OCI-LY3 (cell line): ENCODE data around the gene PTPRM.

ENCODE experiments used
- H2AFZ ChIP-seq: fragments of 200-600, 300-600 bp; shearing (Covaris generic); 2 replicates; pipeline ENCODE4 v1.6.0; 2014; ENCODE audit warnings: antibody characterized with exemption, low read depth, low read length
- H3K27ac ChIP-seq: fragments of 200-600, 300-600 bp; sonication (generic); 2 replicates; pipeline ENCODE4 v1.5.1; 2014; ENCODE audit warnings: mild to moderate bottlenecking, low read length, moderate library complexity, mixed read lengths
- H3K27me3 ChIP-seq: fragments of 200-600, 300-600 bp; sonication (generic); 2 replicates; pipeline ENCODE4 v1.6.1; 2014; ENCODE audit warnings: low read depth, low read length, mixed read lengths
- H3K36me3 ChIP-seq: fragments of 200-600, 300-600 bp; sonication (generic); replicated peaks from 2 replicates; pipeline ENCODE3; 2014; ENCODE audit warnings: low read depth, low read length, mixed read lengths
- H3K4me1 ChIP-seq: fragments of 300-600, 200-600 bp; sonication (generic); 2 replicates; pipeline ENCODE4 v1.6.1; 2014; ENCODE audit warnings: low read length, mixed read lengths
- H3K4me2 ChIP-seq: fragments of 200-600, 300-600 bp; sonication (generic); 2 replicates; pipeline ENCODE4 v1.6.1; 2014; ENCODE audit warnings: low read length, mixed read lengths
- H3K4me3 ChIP-seq: fragments of 300-600, 200-600 bp; sonication (generic); 2 replicates; pipeline ENCODE4 v1.5.1; 2014; ENCODE audit warnings: antibody characterized with exemption, mild to moderate bottlenecking, low read length, moderate library complexity
- H3K79me2 ChIP-seq: fragments of 300-600, 200-600 bp; shearing (Covaris generic); 2 replicates; pipeline ENCODE4 v1.6.1; 2014; ENCODE audit warnings: mild to moderate bottlenecking, low read length, mixed read lengths
- H3K9ac ChIP-seq: fragments of 300-600, 200-600 bp; shearing (Covaris generic); 2 replicates; pipeline ENCODE4 v1.6.0; 2014; ENCODE audit warnings: mild to moderate bottlenecking, low read length, moderate library complexity
- H3K9me3 ChIP-seq: fragments of 200-600, 300-600 bp; shearing (Covaris generic); 2 replicates; pipeline ENCODE4 v1.6.1; 2014; ENCODE audit warnings: low read length, mixed read lengths; ENCODE audit not compliant: insufficient read depth
- H4K20me1 ChIP-seq: fragments of 200-600, 300-600 bp; sonication (generic); 2 replicates; pipeline ENCODE4 v1.6.1; 2016; ENCODE audit warnings: low read length, mixed read lengths; ENCODE audit not compliant: insufficient read depth
- EZH2phosphoT487 ChIP-seq: fragments of 200-600 bp; shearing (Covaris generic); IDR thresholded peaks from 2 replicates; pipeline ENCODE4 v1.6.1; 2018; ENCODE audit warnings: antibody characterized with exemption, mixed run types, low read depth
- TF ChIP-seq, protein P1 (sequence below): fragments of 200-600, 300-600 bp; sonication (generic); IDR thresholded peaks from 2 replicates; pipeline ENCODE4 v1.5.1; 2014; ENCODE audit warnings: antibody characterized with exemption, low read length, low read depth

PTPRM gene

DNA sequence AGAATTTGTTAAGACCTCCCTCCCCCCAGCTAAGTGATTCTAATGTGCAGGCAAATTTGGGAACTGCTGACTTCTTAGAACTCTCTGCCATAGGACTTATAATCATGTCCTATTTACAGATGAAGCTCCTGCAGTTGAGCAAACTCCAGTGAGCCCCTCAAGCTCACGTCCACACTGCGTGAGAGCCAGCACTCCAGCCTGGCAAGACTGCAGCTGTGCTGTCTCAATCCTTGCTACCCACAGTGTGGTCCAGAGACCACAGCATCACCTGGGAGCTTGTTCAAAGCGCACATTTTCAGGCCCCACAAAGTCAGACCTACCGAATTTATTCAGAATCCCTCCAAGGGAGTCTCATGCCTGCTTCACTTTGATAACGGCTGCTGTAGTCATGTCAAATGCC lies 799.0 kb downstream of the PTPRM start:
- Histone ChIP-seq H3K27ac (no peak overlapping the region), H3K27me3 (peaks cover 42% of the 10 kb centered on the region), H3K4me1 (no peaks in the 10 kb centered on the region), H3K79me2 (no peaks in the 10 kb centered on the region), H3K4me2 (no peak overlapping the region), H3K9ac (no peak overlapping the region), H3K36me3 (no peaks in the 10 kb centered on the region), H3K9me3 (no peaks in the 10 kb centered on the region), H4K20me1 (no peaks in the 10 kb centered on the region), H3K4me3 (no peak overlapping the region), H2AFZ (no peak overlapping the region)
- no peak for TF ChIP-seq EZH2phosphoT487
- TF ChIP-seq, protein P1, sequence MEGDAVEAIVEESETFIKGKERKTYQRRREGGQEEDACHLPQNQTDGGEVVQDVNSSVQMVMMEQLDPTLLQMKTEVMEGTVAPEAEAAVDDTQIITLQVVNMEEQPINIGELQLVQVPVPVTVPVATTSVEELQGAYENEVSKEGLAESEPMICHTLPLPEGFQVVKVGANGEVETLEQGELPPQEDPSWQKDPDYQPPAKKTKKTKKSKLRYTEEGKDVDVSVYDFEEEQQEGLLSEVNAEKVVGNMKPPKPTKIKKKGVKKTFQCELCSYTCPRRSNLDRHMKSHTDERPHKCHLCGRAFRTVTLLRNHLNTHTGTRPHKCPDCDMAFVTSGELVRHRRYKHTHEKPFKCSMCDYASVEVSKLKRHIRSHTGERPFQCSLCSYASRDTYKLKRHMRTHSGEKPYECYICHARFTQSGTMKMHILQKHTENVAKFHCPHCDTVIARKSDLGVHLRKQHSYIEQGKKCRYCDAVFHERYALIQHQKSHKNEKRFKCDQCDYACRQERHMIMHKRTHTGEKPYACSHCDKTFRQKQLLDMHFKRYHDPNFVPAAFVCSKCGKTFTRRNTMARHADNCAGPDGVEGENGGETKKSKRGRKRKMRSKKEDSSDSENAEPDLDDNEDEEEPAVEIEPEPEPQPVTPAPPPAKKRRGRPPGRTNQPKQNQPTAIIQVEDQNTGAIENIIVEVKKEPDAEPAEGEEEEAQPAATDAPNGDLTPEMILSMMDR: no peak

DNA sequence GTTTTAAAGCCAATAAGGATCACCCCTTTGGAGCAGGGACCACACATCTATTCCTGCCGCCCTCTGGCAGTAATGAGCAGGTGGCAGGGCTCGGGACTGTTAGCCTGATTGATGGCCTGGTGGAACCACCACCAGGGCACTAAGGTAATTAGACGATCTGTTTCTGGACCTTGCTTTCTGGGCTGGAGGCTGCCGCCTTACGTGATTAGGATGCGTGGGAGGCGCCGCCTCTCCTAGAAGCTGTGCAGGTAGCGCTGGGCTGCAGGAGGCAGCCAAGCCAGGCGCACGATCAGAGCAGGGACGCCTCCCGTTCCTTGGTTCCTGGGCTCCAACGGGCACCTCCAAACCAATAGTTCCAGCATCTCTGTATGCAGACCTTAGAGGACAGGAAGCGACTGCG lies 799.5 kb downstream of the PTPRM start:
- TF ChIP-seq, protein P1: no peak
- TF ChIP-seq EZH2phosphoT487: no peak
- H3K4me2 ChIP-seq: no peak overlapping the region
- H3K4me3 ChIP-seq: no peak overlapping the region

DNA sequence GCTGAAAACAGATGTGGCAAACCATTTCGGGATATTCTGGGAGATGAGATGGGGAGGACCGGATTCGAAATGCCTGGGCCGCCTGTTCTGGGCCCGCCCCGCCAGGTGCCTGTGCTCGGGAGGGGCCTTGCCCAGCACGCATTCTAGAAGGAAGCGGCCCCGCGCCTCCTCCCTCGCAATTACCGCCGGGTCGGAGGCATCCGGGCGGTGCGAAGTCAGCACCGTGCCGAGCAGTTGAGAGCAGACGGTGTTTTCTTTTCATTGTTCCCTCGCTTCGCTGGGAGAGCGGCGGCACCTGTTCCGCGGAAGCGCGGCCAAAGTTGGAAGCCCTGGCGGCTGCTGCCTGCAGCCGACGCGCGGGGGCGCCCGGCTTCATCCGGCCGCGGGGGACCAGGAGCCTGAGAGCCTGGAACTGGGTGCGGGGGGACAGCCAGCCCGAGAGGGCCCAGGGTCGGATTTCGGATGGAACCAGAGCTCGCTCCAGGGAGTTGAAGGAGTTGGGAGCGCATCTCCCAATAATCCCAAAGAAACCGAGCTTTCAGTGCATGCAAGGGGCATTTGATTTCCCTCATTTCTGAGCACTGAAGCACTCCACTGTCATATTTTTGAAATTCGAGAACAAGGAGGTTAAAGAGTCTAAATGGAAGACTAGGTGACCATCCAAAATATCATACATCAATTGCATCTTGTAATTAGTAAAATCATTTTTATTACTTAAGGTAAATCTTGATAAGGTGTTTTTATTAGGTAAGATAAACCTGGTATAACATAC lies 800.3 kb downstream of the PTPRM start:
- no peaks in the 10 kb centered on the region for H4K20me1 ChIP-seq
- H3K27ac ChIP-seq: no peak overlapping the region
- peak overlapping the region; percentile 51 for H3K4me3 ChIP-seq
- no peak overlapping the region for H3K9ac ChIP-seq
- no peaks in the 10 kb centered on the region for H3K9me3 ChIP-seq
- H3K79me2 ChIP-seq: no peaks in the 10 kb centered on the region
- no peaks in the 10 kb centered on the region for H3K36me3 ChIP-seq
- no peak for TF ChIP-seq EZH2phosphoT487
- TF ChIP-seq, protein P1: peak; percentile 26; the same call in 1 of the 2 replicates
- peak overlapping the region; percentile 20; the same call in 1 of the 2 replicates for H3K4me2 ChIP-seq
- H2AFZ ChIP-seq: no peak overlapping the region
- no peaks in the 10 kb centered on the region for H3K4me1 ChIP-seq
- H3K27me3 ChIP-seq: peaks cover 30% of the 10 kb centered on the region

More for the DNA sequence above, 799.5 kb downstream of the PTPRM start:
- Histone ChIP-seq H3K4me1 (no peaks in the 10 kb centered on the region), H3K36me3 (no peaks in the 10 kb centered on the region), H4K20me1 (no peaks in the 10 kb centered on the region), H3K79me2 (no peaks in the 10 kb centered on the region), H3K27me3 (peaks cover 36% of the 10 kb centered on the region), H3K9me3 (no peaks in the 10 kb centered on the region), H2AFZ (no peak overlapping the region), H3K27ac (no peak overlapping the region), H3K9ac (no peak overlapping the region)

DNA sequence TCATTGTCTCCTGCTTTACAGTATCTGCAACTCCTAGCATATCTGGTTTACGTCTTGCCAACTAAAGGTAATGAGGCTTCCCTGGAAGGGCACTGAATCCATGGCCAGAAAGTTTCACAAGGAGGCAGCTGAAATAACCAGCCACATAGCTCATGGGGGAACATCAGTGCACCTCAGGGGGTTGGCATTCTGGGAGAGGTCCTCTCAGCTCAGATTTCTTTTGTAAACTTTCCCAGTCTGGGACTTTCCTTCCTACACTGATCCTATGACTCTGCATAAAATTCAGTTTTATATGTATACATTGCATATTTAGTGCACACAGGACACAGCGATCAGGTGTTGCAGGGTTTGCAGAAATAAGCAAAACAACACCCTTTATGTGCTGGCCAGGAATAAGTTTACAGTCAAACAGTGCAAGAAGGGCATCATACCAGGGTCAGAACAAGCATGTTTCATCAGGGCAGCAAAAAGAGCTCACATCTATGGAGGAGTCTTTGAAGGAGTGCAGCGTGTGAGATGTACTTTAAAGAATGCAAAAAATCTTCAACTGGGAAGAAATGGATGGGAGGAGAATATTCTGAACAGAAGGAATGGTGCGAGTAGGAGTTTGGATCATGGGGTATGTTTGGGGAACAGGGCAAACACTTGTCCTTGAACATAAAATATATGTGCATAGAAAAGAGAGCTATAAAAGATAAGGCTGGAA lies 801.5 kb downstream of the PTPRM start:
- Histone ChIP-seq H3K9me3 (no peaks in the 10 kb centered on the region), H3K36me3 (no peaks in the 10 kb centered on the region), H3K27ac (no peak overlapping the region), H3K4me2 (no peak overlapping the region), H2AFZ (no peak overlapping the region), H3K4me1 (no peaks in the 10 kb centered on the region), H3K79me2 (no peaks in the 10 kb centered on the region), H4K20me1 (no peaks in the 10 kb centered on the region), H3K9ac (no peak overlapping the region), H3K4me3 (no peak overlapping the region), H3K27me3 (peaks cover 26% of the 10 kb centered on the region)
- TF ChIP-seq, protein P1: no peak
- no peak for TF ChIP-seq EZH2phosphoT487
